IPS-20b (cell line): ENCODE results near the gene ULK4.
"Not testable (repeated sequence)": the region's sequence is repeated elsewhere in the genome, so short reads cannot be mapped to it uniquely, and the experiment has no call there.

Experiments used
- H3K27ac ChIP-seq: one replicate; pipeline ENCODE4 v1.5.1; 2013; ENCODE audit warnings: low read length
- H3K27me3 ChIP-seq: 2 replicates; pipeline ENCODE4 v1.6.1; 2013; ENCODE audit warnings: mild to moderate bottlenecking, low read length, inconsistent platforms; ENCODE audit not compliant: insufficient read depth
- H3K36me3 ChIP-seq: 2 replicates; pipeline ENCODE4 v1.6.1; 2013; ENCODE audit warnings: low read depth, mild to moderate bottlenecking, inconsistent platforms, low read length, moderate library complexity; ENCODE audit not compliant: insufficient read depth
- H3K4me1 ChIP-seq: 2 replicates; pipeline ENCODE4 v1.6.1; 2013; ENCODE audit warnings: mild to moderate bottlenecking, control low read depth, inconsistent platforms, low read length, moderate library complexity; ENCODE audit not compliant: insufficient read depth
- H3K4me3 ChIP-seq: 2 replicates; pipeline ENCODE4 v1.5.1; 2013; ENCODE audit warnings: mild to moderate bottlenecking, low read length, inconsistent platforms
- H3K9ac ChIP-seq: 2 replicates; pipeline ENCODE4 v1.6.1; 2013; ENCODE audit warnings: low read depth, mild to moderate bottlenecking, inconsistent platforms, low read length, moderate library complexity
- H3K9me3 ChIP-seq: 2 replicates; pipeline ENCODE4 v1.6.1; 2013; ENCODE audit warnings: mild to moderate bottlenecking, low read depth, low read length, inconsistent platforms; ENCODE audit not compliant: insufficient read depth

ULK4 gene

DNA sequence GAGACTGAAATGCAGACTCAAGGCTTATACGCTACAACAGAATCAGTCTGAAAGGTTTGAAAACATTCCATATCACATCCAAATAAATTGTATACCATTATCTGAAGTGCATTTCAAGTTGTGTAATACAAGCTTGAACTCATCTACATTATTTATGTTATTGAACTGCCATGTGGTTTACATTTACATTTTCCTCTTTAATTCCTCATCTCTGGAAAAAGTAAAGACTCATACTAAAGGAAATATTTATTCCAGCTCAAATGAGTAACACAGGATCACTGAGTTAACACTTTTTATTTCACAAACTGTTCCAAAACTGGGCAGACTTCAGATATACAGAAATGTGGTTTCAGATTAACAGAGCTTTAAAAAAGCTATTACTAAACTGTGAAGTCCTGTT, 282.5 kb downstream of the ULK4 start:
- H3K36me3 ChIP-seq, result no peaks in the 10 kb centered on the region
- no peak overlapping the region for H3K9ac ChIP-seq
- peaks cover 6% of the 10 kb centered on the region; the same call in 1 of the 2 replicates for H3K4me1 ChIP-seq
- H3K9me3 ChIP-seq, result no peaks in the 10 kb centered on the region
- no peaks in the 10 kb centered on the region for H3K27me3 ChIP-seq
- H3K27ac ChIP-seq, result no peak overlapping the region
- H3K4me3 ChIP-seq, result no peak overlapping the region

DNA sequence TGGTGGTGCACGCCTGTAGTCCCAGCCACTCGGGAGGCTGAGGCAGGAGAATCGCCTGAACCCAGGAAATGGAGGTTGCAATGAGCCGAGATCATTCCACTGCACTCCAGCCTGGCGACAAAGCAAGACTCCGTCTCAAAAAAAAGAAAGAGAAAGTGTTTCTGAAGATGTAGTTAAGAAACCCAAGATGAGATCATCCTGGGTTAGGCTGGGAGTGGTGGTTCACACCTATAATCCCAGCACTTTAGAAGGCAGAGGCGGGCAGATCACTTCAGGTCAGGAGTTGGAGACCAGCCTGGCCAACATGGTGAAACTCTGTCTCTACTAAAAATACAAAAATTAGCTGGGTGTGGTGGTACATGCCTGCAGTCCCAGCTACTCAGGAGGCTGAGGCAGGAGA, 286.8 kb downstream of the ULK4 start:
- H3K27ac ChIP-seq, H3K27me3 ChIP-seq, H3K9me3 ChIP-seq, H3K4me3 ChIP-seq, H3K4me1 ChIP-seq, H3K9ac ChIP-seq, H3K36me3 ChIP-seq: not testable (repeated sequence)

DNA sequence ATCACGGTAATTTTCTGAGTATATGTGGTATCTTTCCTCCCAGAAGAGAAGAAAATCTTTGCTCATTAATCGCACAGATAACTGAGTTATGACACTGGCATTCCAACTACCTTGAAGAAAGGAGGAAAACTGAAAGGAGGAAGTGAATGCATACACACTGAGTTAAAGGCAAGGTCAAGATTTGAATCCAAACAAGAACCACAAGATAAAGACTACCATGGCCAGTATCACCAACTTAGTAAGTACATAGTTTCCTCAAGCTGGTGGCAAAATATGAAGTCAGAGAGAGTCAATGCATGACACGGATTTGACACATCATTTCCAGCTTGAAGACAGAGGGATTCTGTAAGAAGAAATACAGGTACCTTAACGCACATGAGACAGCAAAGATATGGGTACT, 287.5 kb downstream of the ULK4 start:
- Histone ChIP-seq H3K9me3 (peaks cover 5% of the 10 kb centered on the region; the same call in 1 of the 2 replicates), H3K27me3 (no peaks in the 10 kb centered on the region), H3K9ac (no peak overlapping the region), H3K4me1 (no peaks in the 10 kb centered on the region), H3K4me3 (no peak overlapping the region), H3K27ac (no peak overlapping the region), H3K36me3 (no peaks in the 10 kb centered on the region)

DNA sequence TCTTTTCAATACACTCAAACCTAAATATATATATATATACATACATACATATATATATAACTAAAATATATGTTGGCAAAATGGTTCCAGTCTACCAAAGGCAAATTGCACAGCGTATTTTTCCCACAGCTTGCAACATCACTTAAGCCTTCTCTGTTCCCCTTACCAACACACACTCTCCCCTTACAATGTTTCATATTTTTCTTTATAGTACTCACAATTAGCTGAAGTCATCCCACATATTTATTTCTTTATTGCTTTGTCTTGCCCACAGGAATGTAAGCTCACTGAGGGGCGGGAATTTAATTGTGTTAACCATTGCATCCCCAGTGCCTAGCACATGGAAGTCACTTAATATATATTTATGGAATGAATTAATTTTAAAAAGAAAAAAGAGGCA, 288.3 kb downstream of the ULK4 start:
- Histone ChIP-seq H3K4me1 (no peaks in the 10 kb centered on the region), H3K9me3 (peaks cover 5% of the 10 kb centered on the region; the same call in 1 of the 2 replicates), H3K27ac (no peak overlapping the region), H3K4me3 (no peak overlapping the region), H3K9ac (no peak overlapping the region), H3K36me3 (no peaks in the 10 kb centered on the region), H3K27me3 (no peaks in the 10 kb centered on the region)

DNA sequence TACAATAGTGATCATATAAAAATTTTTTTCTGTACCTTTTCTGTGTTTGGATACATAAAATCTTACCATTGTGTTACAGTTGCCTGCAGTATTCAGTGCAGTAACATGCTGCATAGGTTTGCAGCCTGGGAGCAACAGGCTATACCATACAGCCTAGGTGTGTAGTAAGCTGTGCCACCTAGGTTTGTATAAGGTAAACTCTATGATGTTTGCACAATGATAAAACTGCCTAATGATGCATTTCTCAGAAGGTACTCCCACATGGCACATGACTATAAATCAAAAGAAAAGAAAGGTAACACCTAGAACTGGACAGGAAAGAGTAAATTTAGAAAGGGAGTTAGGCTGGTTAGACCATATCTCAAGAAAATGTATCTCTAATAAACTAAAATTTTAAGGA, 293.5 kb downstream of the ULK4 start:
- H3K27me3 ChIP-seq, result no peaks in the 10 kb centered on the region
- peaks cover 22% of the 10 kb centered on the region; the same call in 1 of the 2 replicates for H3K9me3 ChIP-seq
- H3K4me1 ChIP-seq, result no peaks in the 10 kb centered on the region
- H3K36me3 ChIP-seq, result peaks cover 7% of the 10 kb centered on the region
- no peak overlapping the region for H3K27ac ChIP-seq
- no peak overlapping the region for H3K9ac ChIP-seq
- no peak overlapping the region for H3K4me3 ChIP-seq

DNA sequence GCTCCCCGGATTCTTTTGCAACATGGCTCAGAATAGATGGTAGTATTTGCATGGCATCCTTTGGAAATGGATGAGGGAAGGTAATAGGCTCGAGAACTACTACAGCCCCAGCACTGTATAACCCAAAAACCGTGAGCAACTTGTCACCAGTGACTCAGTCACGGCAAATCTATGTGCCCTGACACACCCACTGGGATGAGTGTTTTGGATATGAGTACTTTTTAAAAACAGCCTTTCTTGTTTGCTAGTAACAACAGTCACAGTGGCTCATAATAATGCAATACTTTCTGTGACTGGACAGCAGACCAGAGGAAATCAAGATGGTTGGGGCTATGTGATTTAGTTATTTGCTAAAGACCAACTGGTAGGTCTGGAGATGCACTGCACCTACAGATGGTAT, 299.6 kb downstream of the ULK4 start:
- Histone ChIP-seq H3K4me3 (no peak overlapping the region), H3K27ac (no peak overlapping the region), H3K9ac (no peak overlapping the region), H3K27me3 (no peaks in the 10 kb centered on the region), H3K4me1 (no peaks in the 10 kb centered on the region), H3K36me3 (peaks cover 7% of the 10 kb centered on the region), H3K9me3 (peaks cover 17% of the 10 kb centered on the region; the same call in 1 of the 2 replicates)

DNA sequence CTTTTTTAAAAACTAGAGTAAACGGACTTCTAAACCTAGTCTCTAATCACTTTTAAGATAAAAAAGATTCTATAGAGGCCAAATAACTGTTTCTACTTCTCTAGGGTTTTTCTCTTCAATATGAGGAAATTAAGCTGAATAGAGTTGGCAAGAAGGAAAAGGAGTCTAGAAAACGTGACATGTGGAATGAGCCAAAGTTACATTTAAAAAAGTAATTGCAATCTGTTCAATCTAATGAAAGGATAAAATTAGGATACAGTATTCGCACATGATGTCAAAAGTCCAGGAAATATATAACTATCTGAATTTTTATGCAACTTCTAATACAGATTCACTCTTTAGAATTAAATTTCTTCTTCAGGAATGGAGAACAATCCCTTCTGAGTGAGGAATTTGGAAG, 300.1 kb downstream of the ULK4 start:
- no peak overlapping the region for H3K27ac ChIP-seq
- no peak overlapping the region for H3K4me3 ChIP-seq
- no peaks in the 10 kb centered on the region for H3K27me3 ChIP-seq
- H3K36me3 ChIP-seq, result peaks cover 7% of the 10 kb centered on the region
- no peaks in the 10 kb centered on the region for H3K4me1 ChIP-seq
- H3K9me3 ChIP-seq, result peaks cover 17% of the 10 kb centered on the region; the same call in 1 of the 2 replicates
- no peak overlapping the region for H3K9ac ChIP-seq

DNA sequence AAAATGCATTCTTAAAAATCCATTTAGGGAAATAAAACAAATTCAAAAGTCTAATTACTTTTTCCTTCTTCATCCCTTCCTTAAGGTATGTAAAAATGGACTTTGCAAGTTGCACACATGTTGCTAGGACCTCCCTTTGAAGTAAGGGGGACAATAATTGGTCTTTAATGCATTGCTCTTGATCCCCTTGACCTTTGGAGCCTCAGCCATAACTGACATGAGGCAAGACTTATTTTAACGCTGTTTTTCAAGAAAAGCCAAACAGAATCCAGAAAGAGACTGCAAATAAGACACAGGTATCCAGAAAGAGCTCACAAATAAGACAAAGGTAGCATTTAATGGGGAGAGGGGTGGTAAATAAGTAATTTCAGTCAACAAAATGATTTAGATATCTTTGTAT, 301.4 kb downstream of the ULK4 start:
- Histone ChIP-seq H3K27me3 (no peaks in the 10 kb centered on the region), H3K9me3 (peaks cover 6% of the 10 kb centered on the region; the same call in 1 of the 2 replicates), H3K4me1 (no peaks in the 10 kb centered on the region), H3K27ac (no peak overlapping the region), H3K36me3 (no peaks in the 10 kb centered on the region), H3K9ac (no peak overlapping the region), H3K4me3 (no peak overlapping the region)

DNA sequence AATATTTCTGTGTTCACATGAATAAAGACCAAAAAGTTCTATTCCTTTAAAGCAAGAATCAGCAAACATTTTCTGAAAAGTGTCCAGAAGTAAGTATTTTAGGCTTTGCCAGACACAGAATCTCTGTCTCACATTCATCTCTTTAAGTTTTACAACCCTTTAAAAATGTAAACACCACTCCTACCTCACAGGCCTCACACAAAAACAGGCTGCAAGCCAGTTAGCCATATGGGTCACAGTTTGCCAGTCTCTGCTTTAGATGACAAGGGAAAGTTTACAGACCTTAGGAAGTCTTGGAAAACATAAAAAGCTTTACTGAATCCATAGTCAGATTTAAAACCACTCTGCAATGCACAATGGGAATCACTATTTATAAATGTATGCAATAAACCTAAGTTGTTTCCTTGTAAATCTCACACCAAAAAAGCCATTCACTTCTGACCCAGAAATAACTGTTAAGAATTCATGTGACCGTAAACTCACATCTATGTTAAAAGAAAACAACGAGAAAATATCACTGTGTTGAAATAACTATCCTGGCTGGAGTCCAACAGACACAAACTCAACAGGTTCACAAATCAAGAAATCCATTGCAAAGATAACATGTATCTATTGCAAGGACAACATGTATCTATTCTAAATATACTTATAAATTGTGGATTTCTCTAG, 308.2 kb downstream of the ULK4 start:
- H3K9ac ChIP-seq, result no peak overlapping the region
- no peaks in the 10 kb centered on the region for H3K36me3 ChIP-seq
- H3K27me3 ChIP-seq, result no peaks in the 10 kb centered on the region
- H3K27ac ChIP-seq, result no peak overlapping the region
- H3K4me3 ChIP-seq, result no peak overlapping the region
- 0 out of 2 replicates have a peak, but pooled peaks cover 10% of the 10 kb centered on the region for H3K4me1 ChIP-seq
- peaks cover 13% of the 10 kb centered on the region; the same call in 1 of the 2 replicates for H3K9me3 ChIP-seq

DNA sequence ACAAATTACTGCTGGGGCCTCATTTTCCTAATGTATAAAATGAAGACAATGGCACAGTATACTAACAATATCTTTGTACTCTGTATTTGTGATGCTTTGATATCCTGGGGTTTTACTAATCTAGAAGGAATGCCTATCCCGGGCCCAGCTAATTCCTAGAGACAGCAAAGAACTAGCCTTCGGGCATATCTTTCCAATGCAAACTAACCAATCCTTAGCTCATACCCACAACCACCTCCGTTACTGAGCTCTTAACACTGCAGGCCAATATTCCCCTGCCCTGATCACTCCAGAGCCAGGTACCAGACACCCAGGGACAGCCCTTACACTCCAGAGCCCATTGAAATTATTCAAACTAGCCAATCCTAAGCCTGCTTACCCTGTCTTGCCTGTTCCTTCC, 309.0 kb downstream of the ULK4 start:
- H3K27me3 ChIP-seq, result no peaks in the 10 kb centered on the region
- H3K4me1 ChIP-seq, result 0 out of 2 replicates have a peak, but pooled peaks cover 10% of the 10 kb centered on the region
- H3K4me3 ChIP-seq, result no peak overlapping the region
- H3K27ac ChIP-seq, result no peak overlapping the region
- H3K9me3 ChIP-seq, result peaks cover 19% of the 10 kb centered on the region
- no peak overlapping the region for H3K9ac ChIP-seq
- H3K36me3 ChIP-seq, result no peaks in the 10 kb centered on the region

DNA sequence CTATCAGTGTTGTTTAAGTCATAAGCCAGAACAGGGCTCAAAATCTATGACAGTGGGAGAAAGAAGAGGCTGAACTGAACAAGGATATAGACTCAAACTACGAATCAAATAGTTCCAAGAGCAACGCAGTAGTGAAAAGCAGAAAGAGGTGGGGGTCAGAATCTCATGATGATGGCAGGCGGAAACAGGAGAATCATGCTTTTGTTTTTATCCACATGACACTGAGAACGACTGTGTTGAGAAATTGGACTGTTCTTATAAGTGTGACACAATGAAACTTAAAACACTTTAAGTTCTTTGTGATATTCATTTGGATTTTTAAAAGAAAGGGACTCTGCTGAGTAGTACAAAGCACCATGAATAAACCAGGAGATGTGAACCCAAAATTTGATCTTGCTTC, 309.4 kb downstream of the ULK4 start:
- Histone ChIP-seq H3K27ac (no peak overlapping the region), H3K4me1 (0 out of 2 replicates have a peak, but pooled peaks cover 10% of the 10 kb centered on the region), H3K27me3 (no peaks in the 10 kb centered on the region), H3K9ac (no peak overlapping the region), H3K9me3 (peaks cover 19% of the 10 kb centered on the region), H3K36me3 (no peaks in the 10 kb centered on the region), H3K4me3 (no peak overlapping the region)

DNA sequence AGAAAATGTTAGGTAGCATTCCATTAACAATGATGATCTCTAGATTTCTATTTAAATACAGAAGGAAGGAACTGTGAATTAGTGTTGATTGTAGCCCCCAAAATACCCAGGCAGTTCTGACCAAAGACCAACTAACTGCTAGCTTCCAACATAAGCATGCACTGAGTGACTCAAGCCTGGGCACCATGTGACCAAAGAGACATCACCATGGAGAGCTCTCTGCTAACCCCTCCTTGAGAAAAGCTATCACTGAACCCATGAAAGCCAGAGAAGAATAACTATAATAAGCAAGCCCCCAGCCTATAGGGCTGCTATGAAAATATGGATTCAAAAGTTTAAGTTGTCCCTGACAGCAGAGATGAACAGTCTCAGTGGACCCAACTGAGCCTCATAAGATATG, 310.2 kb downstream of the ULK4 start:
- H3K4me3 ChIP-seq, result no peak overlapping the region
- peaks cover 19% of the 10 kb centered on the region for H3K9me3 ChIP-seq
- no peaks in the 10 kb centered on the region for H3K27me3 ChIP-seq
- H3K4me1 ChIP-seq, result 0 out of 2 replicates have a peak, but pooled peaks cover 10% of the 10 kb centered on the region
- no peak overlapping the region for H3K27ac ChIP-seq
- H3K9ac ChIP-seq, result no peak overlapping the region
- H3K36me3 ChIP-seq, result no peaks in the 10 kb centered on the region
